HG03558 (cell line): ENCODE results near the gene P3H1.
"Not testable (repeated sequence)": the region's sequence is repeated elsewhere in the genome, so short reads cannot be mapped to it uniquely, and the experiment has no call there.

Experiments
- ATAC-seq: cut with Tn5 transposase; IDR thresholded peaks from one replicate; pipeline ENCODE4 v1.9.1; 2021; ENCODE audit warnings: moderate number of reproducible peaks; ENCODE audit not compliant: unreplicated experiment; ENCODE audit errors: extremely low read depth

P3H1 gene, protein sequence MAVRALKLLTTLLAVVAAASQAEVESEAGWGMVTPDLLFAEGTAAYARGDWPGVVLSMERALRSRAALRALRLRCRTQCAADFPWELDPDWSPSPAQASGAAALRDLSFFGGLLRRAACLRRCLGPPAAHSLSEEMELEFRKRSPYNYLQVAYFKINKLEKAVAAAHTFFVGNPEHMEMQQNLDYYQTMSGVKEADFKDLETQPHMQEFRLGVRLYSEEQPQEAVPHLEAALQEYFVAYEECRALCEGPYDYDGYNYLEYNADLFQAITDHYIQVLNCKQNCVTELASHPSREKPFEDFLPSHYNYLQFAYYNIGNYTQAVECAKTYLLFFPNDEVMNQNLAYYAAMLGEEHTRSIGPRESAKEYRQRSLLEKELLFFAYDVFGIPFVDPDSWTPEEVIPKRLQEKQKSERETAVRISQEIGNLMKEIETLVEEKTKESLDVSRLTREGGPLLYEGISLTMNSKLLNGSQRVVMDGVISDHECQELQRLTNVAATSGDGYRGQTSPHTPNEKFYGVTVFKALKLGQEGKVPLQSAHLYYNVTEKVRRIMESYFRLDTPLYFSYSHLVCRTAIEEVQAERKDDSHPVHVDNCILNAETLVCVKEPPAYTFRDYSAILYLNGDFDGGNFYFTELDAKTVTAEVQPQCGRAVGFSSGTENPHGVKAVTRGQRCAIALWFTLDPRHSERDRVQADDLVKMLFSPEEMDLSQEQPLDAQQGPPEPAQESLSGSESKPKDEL

DNA sequence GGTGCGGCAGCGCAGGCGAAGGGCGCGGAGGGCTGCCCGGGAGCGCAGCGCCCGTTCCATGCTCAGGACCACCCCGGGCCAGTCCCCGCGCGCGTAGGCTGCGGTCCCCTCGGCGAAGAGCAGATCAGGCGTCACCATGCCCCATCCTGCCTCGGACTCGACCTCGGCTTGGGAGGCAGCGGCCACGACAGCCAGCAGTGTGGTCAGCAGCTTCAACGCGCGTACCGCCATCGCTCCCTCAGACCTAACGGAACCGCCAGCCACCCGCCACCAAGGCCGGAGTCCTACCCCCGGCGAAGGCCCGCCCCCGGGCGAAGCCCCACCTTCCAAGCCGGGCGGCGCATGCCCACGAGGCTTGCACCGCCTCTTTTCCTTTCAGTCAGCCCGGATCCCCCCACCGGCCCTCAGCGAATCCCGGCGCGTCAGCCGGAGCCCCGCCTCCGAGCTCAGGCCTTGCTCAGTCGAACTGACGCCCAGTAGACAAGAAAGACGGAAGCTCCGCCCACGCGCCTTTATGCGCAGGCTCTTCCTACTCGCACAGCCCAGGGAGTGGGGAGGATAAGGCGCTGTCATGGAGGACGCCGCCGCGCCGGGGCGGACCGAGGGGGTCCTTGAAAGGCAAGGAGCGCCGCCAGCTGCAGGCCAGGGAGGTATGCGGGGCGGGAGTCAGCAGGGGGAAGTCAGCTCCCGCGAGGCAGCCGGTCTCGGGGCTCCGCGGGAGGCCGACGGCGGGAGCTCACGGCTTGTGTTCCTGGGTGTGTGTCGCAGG, at the start of gene P3H1, which contains the start of gene C1orf50:
TSS of gene P3H1 (minus strand) at position 288 of the 769 bp plus-strand sequence. CDS start at position 231, 57 bp downstream.
TSS of gene C1orf50 (plus strand) at position 509 of the 769 bp plus-strand sequence. CDS start at position 572, 63 bp downstream.
- peak; percentile 71 for ATAC-seq

DNA sequence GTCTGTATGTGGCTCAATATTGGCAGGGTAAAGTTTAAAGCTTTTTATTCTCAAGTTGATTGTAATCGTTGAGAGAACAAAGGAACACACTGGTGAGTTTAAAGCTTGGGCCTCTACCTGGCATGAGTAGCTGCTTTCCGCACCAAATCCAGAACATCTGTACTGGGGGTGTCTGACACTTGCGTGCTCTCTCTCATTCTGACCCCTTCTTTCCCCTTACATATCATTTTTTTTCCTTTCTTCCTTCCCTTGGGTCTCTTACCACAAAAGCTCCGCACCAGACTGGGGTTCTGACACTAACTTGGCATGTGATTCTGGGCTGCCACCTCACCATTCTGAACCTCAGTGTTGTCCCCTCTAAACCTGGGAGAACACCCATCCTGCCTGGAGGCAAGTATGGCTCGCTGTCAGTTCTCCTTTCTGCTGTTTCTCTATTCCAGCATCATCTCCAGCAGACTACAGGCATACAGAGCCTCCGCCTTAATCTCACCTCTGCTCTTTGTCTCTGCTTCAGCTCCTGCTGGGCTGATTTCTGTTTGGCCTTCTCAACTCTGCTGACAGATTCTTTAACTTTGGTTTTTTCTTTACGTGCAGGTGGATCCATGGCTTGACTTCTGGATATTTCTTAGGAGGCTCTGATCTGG, 49.2 kb upstream of the P3H1 start:
- ATAC-seq, result no peak

DNA sequence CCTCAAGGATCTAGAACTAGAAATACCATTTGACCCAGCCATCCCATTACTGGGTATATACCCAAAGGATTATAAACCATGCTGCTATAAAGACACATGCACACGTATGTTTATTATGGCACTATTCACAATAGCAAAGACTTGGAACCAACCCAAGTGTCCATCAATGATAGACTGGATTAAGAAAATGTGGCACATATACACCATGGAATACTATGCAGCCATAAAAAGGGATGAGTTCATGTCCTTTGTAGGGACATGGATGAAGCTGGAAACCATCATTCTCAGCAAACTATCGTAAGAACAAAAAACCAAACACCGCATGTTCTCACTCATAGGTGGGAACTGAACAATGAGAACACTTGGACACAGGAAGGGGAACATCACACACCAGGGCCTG, 48.0 kb upstream of the P3H1 start:
- not testable (repeated sequence) for ATAC-seq

DNA sequence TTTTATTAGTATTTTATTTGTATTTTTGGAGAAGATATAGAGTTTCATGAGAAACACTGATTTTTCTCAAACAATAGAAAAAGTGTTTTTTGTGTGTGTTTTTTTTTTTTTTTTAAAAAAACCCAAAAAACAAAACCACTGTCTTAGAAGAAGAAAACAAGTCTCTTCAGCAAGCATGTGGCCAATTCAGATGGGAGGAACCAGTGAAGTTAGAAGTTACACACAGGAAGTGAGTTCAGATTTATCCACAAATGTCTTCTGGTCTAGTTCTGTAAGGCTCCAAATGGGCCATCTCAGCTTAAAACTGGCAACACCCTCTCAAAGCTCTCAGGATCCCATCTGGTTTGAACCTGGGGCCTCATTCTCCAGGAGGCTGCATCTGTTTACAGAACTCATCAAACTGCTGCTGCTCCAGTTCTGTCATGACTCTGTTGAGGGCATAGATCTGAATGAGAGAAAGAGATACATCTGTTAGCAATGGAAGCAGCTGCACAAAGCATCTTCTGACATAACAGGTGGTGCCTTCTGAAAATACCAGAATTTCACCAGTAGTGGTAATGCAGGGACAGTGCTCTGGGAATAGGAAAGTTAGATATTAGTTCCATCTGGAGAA, 40.3 kb upstream of the P3H1 start:
- ATAC-seq, result no peak

DNA sequence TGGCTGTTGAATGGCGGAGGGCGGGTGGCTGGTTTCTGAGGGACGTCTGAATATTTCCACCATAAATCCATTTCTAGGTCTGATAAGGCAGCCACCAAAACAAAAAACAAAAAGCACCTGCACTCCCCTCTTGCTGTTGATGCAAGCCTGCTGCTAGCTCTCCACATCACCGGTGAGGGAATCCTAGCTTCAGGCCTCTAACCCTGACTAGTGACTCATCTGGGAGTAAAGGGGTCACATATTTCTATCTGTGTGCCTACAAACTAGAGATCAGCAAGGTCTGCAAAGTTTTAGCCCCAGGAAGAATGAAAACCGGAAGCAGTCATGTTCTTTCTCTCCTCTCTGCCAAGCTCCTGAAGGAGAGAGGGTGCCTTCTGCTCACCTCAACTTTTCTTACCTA, 39.8 kb upstream of the P3H1 start:
- ATAC-seq, result no peak

DNA sequence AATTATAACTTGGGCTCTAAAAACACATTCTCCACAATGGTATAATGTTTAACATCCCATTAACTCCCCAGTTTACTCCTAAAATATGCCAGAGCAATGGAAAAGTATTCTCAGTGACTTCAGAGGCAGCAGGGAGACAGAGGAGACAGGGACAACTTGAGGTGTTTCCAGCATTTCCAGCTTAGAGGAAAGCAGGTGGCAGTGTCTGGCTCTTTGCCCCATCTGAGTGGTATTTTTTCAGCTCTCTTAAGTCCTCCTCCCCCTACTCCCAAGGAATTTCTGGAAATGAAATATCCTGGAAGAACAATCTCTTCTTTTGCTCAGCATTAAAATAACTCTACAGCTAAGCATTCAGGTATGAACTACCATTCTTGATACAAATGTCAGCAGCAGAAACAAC, 39.3 kb upstream of the P3H1 start:
- ATAC-seq, result no peak

DNA sequence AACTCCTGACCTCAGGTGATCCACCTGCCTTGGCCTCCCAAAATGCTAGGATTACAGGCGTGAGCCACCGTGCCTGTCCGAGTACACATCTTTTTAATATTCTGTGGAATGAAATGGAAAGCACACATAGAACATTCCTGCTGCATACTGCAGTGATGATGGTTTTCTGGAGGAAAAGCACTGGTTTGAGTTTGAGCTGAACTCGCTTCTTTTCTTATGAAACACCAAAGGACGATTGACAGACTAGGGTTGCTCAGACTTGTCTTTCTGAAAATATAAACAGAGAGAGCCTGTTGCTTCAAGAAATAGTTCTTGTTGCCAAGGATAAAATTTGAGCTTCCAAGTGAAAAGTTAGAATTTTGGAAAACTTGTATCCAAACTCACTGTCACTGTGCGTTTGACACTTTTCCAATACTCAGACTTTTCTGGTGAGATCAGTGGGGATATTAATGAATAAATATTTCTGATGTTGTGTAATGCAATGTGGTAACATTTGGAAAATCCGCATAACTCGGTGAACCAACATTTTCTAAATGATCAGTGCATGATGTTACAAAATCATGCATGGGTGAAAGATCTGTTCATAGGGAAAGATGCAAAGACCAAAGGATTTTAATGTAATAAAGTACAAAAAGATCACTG, 35.1 kb upstream of the P3H1 start:
- ATAC-seq, result no peak

DNA sequence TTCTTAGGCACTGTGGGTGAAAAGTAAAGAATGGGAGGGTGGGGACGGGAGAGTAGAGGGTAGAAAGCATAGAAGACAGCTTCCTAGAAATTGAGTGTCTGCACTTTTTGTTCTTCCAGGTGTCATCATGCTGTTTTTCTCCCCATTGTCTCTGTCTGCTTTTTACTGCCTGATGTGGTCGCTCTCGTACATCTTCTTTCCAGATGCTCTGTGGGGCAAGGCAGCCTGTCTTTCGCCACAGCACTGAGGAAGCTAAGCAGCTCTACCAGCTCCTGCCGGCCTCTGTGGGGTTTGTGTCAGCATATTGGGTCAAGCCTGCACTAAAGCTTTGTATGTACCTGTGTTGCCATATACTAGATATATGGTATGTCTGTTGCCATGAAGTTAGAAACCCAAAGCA, 31.2 kb upstream of the P3H1 start:
- ATAC-seq, result no peak

DNA sequence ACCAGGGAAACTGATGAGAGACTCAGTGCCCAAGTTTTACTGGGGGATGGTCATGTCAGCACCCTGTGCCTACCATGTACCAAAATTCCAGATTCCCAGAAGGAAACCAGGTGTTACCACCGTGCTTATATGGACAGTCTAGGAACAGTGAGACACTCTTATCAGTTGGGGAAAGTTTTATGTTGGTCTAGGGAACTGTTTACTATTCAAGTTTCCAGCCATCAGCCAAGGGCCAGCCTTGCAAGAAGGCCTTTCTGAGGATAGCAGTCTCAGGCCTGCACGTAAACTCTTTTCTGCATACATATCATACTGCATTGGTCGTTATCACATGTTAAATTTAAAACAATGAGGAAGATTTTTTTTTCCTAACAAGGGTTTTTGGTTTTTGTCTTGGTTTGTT, 30.6 kb upstream of the P3H1 start:
- ATAC-seq, result no peak

DNA sequence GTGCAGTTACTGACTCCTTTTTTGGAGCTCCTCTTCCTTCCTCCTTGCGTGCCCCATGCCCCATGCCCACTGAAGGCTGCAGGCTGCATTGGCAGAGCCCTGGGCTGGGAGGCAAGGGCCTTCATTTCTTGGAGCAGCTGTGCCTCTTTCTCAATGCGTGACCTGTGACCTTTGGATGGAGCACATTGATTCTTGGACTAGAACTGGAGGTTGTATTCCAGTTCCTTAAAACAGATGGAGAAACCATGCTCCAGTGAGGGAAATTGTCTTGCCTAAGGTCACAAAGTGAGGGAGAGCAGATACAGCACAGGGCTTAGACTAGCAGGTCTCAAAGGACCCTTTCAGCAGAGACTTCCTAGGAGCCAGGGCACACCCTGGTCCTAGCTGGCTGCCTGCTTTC, 27.0 kb upstream of the P3H1 start:
- no peak for ATAC-seq

DNA sequence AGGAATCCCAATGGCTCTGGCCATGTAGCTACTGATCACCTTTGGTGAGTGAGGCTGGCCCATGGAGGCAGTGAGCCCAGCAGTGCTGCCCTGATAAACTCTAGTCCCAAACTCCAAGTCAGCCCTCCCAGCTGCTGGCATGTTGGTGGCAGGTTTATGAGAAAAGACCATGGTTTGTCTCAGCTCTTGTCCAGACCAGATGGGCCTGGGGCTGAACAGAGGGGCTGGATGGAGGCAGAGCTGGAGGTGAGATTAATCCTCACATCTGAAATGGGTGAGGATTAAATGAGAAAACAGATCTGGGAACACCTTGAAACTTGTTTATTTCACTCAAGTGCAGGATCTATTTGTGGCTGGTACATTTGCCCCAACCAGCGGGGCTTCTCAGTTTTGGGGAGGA, 21.2 kb upstream of the P3H1 start:
- ATAC-seq, result no peak

DNA sequence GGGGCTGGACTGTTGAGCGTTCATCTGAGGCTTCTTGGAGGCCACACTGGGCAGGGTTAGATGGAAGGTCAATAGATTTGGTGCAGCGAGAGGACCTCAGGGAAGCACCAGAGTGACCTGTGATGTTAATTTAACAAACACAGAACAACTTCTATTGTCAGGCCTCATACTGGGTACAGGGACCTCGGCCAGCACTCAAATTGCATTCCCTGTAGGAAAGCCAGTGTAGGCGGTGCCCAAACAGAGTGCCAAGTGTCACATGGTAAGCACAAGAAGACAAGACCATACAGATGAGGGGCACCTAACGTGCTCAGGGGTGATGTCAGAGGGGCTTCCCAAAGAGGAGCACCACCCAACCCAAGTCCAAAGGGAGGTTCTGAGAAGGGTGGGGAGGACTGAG, 19.3 kb upstream of the P3H1 start:
- ATAC-seq, result no peak

DNA sequence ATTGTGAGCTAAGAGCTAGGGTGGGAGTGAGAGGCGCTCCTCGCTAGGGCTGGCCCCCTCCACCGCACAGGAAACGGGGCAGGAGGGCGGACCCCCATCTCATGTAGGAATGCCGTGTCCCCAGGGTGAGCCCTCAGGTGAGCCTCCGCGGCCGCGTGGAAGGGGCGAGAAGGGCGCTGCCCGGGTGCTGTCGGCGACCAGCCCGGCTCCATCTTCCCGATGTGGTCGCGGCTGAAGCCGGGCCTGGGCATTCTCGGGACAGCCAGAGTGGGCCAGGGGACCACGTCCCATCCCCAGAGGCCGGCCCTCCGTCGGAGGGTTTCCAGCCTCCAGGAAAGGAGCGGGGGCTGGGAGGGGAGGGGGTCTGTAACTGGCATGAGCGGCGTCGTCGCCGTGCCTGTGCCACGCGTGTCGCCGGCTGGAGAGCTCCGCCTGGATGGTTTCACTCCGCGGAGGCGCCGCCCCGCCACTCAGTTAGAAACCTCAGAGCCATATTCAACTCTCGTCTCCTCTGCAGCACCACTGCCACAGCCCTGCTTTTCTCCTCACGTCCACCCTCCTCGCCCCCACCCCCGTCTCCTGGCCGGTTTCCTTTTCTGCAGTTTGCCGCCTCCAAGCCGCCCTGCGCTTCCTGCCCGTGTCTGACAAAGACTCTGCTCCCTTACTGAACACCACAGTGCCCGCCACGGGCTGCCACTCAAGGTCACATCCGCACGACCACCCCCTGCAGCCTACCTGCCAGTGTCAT, 18.3 kb upstream of the P3H1 start, which contains the start of gene TMEM269:
TSS of gene TMEM269 (plus strand) at position 46 of the 748 bp plus-strand sequence. CDS start 4,903 bp downstream, outside the sequence.
- ATAC-seq, result no peak

DNA sequence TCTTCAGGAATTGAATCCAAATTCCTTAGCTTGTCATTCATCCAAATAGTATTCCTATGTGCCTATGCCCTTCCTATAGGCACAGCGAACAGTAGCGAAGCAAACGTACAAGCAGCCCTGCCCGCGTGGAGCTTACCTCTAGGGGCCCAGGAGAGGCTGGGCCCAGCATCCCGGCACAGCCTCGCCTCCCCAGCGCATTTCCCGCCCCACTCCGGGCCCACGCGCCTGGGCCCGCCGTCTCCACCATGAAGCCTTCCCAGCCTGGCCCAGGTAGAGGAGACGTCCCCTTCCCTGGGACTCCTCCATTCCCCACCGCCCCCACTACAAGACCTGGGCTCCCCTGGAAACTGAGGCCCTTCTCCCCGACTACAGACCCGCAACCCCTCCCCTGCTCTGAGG, 17.7 kb upstream of the P3H1 start:
- no peak for ATAC-seq

DNA sequence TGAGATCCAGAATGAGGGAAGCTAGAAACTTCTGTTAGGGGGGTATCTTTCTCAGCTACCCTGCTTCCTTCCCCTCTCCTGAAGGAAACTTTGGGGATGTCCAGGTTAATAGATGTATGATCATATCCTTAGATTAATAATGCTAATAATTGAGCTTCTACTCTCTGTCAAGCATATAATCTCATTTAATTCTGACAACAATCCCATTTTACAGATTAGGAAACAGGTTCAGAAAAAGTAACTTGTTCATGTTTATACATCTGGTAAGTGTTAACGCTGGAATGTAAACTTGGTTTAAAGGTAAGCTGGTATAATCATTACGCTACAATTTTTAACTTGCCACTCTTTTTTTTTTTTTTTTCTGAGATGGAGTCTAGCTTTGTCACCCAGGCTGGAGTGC, 16.3 kb upstream of the P3H1 start:
- no peak for ATAC-seq

DNA sequence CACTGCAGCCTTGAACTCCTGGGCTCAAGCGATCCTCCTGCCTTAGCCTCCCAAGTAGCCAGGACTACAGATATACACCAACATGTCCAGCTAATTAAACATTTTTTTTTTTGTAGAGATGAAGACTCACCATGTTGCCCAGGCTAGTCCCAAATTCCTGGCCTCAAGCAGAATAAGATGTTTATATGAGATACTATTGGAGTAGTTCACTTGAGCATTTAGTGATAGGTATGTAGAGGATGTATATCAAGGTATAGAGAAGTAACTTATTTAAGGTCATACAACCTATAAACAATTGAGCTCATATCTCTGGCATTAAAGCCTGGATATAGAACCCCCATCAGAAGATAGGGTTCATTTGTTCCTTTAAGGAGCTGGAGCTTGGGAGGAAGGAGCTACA, 13.3 kb upstream of the P3H1 start:
- no peak for ATAC-seq

DNA sequence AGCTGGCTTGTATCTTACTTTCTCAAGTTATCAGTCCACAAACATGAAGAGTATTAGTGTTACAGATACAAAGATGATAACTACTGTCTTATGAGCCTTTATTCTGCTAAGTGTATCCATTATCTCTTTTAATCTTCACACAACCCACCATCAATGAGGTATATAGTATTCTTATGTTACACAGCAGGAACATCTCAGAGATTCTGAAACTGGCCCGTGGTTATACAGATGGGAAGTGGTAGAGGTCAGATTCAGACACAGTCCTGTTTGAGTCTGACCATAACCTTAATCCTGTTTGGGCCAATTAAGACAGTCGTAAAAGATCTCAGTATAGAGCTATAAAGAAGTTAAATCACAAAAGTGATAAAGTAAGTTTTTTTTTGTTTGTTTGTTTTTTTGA, 12.9 kb upstream of the P3H1 start:
- ATAC-seq, result no peak

DNA sequence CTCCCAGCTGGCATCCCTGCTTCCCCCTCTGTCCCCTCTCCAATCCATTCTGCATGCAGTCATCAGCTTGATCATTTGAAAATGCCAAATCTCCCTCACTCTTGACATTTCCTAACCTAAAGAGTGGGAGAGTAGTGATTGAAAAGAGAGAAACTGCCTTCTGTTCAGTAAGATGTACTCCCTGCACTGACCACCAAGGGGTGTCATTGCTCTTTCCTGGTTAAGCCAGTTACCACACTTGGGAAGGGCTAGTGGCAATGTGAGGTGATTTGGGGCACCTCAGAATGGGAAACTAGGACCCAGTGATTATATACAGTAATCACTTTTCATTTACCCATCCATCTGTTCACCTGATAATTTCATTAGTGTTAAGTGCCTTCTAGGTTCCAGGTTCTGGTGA, 11.0 kb upstream of the P3H1 start:
- ATAC-seq, result no peak

DNA sequence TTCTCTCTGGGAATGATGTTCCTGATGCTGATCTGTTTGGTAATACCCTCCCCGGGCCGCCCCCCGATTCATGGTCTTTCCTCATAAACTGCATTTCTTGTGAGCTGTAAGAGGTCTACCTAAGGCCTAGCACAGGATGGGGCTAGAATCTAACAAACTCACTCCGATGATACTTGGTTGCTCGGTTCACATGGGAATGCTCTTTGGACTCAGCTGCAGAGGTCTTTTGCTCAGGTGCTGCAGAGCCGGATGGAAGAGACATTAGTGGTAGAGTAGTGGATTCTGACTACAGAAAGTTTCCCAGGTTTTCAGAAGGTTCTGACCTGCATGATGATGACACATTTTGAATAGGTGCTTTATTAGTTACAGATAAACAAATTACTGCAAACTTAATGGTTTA, 9.7 kb upstream of the P3H1 start:
- no peak for ATAC-seq
